Activated CD8-positive, alpha-beta memory T cell treated with anti-CD3 and anti-CD28 coated beads, Interleukin-2, amount 50 U/mL, for 1 hour (primary cell): ENCODE measurements around the gene FAM168A.
"Not testable (repeated sequence)": the region's sequence is repeated elsewhere in the genome, so short reads cannot be mapped to it uniquely, and the experiment has no call there.

Source experiments
- DNase-seq: peaks from one replicate; pipeline ENCODE4 v3.0.0-alpha.2; 2020; ENCODE audit errors: extremely low read depth

The FAM168A gene

DNA sequence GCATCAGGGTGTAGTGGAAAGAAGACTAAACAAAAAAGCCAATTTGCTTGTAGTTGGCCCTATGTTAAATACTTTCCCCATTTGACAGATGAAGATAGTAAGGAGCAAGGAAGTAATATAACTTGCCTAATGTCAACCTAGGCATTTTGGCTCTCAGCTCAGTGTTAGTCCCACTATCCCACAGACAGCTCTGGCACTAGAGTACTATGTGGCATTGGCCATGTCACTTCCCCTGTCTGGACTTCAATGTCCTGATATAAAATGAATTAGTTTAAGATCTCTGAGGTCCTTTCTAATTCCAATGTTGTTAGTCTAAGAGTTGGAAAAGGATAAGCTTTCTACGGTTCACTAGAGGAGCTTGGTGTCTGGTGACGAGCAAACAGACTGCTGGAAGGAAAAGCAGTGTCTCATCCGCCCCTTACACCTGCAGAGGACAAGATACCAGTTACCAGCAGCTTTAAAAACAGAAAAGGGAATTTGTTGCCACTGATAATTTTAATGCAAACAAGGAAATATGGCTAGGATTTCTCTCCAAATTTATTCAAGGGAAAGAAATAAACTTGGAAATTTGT, 129.2 kb downstream of the FAM168A start:
- DNase-seq = no peak

DNA sequence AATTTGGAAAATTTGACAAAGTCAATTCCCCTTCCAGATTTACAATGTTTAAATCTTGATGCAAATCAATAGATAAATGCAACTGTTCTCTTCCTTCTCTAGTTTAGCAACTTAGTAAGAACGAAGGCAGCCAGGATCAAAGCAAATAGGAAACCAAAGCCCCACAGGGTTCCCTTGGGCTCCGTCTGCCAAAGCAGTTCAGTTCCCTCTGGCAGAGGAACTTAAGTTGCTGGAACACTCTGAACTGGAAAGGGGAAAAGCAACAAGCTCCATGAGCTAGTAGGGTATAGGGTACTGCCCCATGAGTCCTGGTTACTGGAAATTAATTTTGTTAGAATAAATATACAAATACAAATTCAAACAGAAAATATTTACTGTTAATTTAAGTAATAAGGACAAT, 130.4 kb downstream of the FAM168A start:
- DNase-seq = no peak

DNA sequence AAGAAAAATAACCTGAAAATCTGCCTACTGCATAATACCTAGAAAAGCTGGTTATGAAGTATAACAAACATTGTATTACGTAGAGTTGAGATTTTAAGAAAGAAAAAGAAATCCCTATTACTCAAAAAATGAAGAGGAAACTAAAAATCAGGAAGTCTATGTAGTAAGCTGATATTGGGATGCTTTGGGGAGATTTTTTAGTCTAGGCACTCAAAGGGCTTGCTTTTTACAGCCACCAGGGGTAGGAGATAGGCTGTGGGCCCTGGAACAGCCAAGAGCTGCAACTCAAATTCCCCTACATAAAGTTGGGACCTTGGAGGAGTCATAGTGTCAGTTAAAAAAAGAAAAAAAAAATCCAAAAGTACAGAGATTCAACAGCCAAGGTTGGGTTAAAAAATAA, 131.3 kb downstream of the FAM168A start:
- no peak for DNase-seq

DNA sequence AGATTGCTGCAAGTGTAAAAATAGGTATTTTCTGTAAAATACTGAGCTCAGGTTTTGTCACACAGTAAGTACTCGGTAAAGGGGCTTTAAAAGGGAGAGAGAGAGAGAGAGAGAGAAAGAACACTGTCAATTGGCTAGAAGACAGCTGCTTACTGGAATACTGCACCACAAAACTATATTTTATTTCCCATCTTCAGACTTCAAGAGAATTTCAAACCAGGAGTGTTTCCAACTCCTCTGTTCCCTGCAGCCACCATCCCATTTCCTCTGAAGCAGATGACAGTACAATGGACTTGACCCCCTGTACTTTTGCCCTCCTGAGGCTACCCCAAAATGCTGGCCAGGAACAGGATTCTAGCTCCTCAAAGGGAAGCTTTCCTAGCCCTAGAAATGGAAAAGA, 132.0 kb downstream of the FAM168A start:
- no peak for DNase-seq

GRCh38 chr11:73465023-73465675, 132.8 kb downstream of the FAM168A start:
- no peak for DNase-seq

DNA sequence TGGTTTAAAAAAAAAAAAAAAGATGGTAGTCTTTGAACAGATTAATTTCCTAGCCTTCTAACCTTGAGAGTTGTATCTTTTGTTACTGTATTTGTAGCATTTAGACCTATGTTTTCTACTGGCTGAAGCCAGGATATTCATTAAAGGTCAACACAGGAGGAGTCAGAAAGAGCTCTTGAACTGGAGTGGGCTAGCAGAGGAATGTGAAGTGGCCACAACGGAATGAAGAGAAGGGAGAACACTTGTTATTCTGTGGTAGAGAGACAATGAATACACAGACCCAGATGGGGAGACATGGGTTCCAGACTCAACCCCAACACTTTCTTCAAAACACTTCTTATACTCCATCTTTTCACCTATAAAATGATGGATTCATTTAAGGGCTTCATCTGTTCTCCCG, 133.6 kb downstream of the FAM168A start:
- DNase-seq = no peak

DNA sequence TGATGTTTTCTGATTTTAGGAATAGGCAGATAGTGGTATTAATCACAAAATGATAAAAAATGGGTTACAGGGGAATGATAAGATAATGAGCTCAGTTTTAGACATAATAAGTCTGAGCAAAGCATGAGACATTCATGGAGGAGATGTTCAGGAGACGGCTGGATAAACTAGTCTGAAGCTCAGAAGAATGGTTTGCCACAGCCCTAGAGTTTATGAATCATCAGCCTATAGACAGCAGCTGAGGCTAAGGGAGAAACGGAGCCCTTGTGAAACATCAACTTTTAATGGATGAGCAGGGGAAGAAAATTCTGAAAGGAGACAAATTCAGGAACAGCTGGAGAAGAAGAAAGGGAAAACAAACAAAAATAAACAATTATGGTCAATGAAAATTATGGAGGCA, 134.6 kb downstream of the FAM168A start:
- DNase-seq = no peak

DNA sequence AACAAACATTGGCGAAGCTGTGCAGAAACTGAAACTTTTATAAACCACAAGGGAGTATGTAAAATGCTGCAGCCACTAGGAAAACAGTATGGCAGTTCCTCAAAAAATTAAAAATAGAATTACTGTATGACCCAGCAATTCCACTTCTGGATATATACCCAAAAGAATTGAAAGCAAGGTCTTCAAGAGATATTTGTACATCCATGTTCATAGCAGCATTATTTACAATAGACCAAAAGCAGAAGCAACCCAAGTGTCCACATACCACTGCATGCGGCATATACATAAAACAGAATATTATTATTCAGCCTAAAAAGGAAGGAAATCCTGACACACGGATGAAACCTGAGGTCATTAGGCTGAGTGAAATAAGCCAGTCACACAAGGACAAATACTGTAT, 135.9 kb downstream of the FAM168A start:
- no peak for DNase-seq

GRCh38 chr11:73461335-73461840, 136.5 kb downstream of the FAM168A start:
- DNase-seq = no peak

DNA sequence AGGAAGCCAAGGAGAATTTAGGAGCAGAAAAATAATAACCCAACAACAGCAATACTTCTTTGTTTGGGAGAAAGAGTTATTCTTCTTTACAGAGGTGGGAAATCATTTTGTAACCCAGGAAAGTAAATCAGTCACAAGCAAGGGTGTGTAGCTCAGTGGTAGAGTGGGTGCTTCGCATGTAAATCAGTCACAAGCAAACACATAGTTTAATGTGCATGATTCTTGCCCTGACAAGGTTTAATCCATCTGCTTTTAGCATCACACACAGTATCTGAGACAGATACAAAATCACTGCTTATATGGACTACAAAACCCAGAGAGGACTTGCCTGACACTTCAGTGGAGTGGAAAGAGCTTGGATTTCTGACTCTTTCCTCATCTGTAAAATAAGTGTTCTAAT, 139.7 kb downstream of the FAM168A start:
- DNase-seq = no peak

DNA sequence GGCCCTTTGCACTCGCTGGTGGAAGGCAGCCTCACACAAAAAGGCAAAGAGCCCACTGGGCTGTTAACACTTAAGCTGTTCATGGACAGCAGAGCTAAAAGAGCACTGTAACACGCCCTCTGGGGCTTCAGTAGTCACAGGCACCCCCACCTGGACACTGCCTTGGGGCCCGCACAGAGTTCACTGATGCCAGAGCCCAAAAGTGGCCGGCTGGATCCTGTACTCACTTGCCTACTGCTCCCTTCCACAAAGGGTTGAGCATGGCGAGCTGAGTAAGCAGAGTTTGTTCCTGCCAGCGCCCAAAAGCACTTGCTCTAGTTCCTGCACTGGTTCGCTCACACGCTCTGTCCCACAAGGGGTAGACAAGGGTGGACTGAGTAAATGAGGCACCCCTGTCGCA, 142.9 kb downstream of the FAM168A start:
- no peak for DNase-seq

GRCh38 chr11:73453562-73453961, 144.3 kb downstream of the FAM168A start:
- DNase-seq = no peak

DNA sequence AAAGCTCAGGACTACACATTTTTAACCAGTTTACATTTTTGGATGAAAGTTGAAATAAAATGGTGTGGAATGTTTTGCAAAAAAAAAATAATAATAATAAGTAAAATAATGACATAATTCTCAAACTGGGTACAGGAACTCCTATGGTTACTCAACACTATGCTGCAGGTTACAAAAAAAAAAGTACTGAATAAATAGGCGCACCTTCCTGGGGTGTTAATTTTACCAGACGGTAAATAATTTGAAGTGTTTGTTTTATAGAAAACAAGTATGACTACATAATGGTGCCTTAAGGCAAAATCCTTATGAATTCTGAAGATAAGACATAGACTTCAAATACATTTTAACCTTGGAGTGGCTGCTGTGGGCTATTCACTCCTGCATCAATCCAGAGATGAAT, 145.2 kb downstream of the FAM168A start:
- no peak for DNase-seq

DNA sequence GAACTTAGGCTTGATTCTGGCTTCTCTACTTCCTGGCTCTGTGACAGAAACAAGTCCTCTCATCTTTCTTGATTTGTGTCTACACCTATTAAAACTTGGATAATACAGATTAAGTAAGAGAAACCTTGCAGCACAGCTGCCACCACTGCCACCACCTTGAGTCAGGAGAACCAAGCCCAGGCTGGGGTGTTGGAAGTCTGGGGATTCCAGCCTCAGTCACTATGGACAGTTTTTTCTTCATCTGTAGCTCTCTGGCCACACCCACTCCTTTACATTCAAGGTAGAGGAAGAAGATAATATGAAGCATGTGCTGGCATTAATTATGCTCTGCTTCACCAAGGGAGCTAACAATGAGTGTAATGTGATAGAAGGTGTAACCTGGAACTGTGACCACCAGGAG, 146.0 kb downstream of the FAM168A start:
- no peak for DNase-seq

GRCh38 chr11:73446766-73447165, 151.1 kb downstream of the FAM168A start:
- DNase-seq = no peak

DNA sequence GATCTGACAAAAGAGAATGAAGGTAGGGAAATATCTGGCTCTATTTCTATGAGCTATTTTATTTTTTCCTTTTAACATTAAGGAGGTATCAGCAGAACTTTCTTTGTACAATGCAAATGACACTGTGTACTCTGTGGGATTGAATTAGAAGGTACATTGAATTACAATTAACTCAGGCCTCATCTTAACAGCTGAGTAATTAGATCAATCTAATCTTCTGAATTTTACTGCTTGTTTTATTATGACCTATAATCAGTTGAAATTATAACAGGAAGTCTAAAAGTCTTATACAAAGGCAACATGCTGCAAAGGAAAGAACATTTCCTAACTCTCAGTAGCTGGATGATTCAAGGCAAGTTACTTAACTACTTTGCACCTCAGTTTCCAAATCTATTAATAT, 151.9 kb downstream of the FAM168A start:
- no peak for DNase-seq

DNA sequence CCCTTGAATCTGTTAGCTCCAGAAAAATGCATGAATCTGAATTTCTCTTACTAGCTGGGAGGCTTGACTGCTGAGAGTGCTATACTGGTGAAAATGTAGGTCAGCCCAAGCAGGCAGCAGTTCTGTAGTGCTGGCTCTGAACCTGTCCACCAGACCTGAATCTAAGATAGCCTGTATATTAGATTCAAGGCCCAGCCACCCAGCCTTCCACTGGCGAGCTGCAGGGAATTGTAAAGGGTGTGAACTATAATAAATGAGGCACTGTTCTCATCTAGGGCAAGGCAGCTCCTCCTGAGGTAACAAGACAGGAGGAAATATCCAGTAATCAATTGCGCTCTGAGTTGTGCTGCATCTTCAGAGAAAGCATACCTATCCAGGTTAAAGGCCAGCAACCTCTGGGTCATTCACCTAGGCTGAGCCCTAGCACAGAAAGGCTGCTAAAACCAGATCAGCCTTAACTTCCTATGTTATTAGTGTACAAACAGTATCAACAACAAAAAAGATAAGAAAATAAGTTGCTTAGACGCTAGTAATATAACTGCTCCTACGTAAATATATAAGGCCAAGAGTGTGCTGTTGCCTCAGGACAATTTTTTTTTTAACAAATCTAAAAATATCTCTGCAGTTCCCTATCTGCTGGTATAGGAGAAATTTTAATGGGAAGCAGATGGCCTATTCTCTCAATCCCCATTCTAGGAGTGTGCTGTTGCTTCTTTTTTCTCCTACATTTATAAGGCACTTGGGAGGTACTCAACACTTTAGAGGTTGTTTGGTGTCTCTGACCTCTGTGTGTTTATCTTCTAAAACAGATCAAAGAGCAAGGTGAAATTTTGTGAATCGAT, 158.7 kb downstream of the FAM168A start:
- no peak for DNase-seq

GRCh38 chr11:73436859-73437258, 161.1 kb downstream of the FAM168A start:
- not testable (repeated sequence) for DNase-seq

DNA sequence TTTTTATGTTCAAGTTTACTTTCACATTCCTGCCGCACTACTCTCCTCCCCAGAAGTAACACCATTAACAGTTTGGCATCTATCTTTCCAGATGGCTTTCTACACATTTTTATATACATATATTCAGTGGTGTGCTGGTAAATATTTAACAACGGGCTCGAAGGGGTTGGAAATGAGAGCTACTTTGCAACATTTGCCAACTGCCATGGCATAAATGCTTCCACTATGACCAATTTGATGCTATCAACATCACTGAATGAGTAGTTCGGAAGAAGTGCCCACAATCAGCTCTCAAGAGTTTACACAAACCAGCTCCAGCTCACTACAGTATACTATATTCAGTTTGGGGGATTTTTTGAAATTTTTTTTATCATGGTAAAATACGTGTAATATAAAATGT, 166.5 kb downstream of the FAM168A start:
- DNase-seq = no peak

DNA sequence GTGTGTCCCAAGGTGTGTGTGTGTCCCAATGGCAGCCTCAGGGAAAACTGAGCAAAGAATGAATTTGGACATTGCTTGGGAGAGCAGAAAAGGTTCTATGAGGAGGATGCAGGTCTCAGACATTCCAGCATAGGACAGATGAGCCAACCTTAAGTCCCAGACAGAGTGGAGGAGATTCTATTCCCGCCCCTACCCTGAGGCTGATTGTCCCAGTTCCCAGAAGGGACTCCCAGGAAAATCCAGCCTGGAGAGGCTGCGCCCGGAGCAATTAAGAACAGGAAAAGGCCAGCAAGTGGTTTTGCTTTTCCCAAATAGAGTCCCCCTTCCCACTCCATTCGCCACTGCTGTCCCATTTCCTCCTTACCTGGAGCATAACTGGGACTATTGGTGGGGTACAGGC, 167.6 kb downstream of the FAM168A start:
- DNase-seq = no peak

DNA sequence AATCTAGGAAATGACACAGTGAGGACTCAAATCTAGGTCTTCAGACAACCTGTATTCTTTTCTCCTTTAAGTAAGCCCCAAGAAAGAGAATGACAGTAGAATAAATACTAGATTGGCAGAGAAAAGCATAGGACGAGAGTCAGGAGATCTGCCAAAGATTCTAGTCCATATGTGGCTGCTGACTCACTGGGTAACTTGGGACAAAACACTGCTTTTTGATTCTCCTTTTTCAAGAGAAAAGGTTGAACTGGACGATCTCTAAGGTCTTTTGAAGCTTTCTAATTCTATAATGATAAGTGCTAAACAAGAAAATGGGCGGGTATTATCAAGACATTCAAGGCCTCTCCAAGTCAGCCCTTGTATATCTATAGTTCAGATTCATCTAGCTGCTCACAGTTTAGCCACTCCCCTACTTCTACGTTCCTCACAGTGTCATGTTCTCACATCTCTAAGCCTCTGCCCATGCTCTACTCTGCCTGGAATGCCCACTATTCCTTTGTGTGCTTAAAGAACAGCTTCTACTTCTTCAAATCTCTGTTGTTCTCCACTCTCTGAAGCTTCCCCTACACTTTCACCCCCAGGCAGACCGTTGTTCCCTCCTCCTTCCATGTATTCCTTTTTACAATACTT, 168.7 kb downstream of the FAM168A start:
- no peak for DNase-seq

- no peak for DNase-seq
Measured at GRCh38 chr11:73428699-73429098, 169.2 kb downstream of the FAM168A start.
